Aorta (tissue), 5 donors: ENCODE results near the gene MAN1B1. TPM values are rescaled to one million over a fixed set of nuclear protein-coding genes. Genes with fewer than 3 reads are reported as not detected.
"Not testable (repeated sequence)": the region's sequence is repeated elsewhere in the genome, so short reads cannot be mapped to it uniquely, and the experiment has no call there.

ENCODE experiments used
- ATAC-seq: fragments of 200-7000 bp; cut with Tn5 transposase; one replicate; pipeline ENCODE4 v1.9.1; 2022; ENCODE audit warnings: moderate library complexity; ENCODE audit not compliant: low FRiP score
- DNase-seq, 2 donors: peaks; one replicate each; pipeline ENCODE4 v3.0.0-alpha.2; 2020
- H3K27ac ChIP-seq, 2 donors: one replicate each; pipeline ENCODE4 v1.5.1; 2013; ENCODE audit warnings: low read length in 2 of 2, mild to moderate bottlenecking in 2 of 2, moderate library complexity in 2 of 2, control low read depth in 1 of 2, inconsistent platforms in 1 of 2, low read depth in 1 of 2
- H3K27me3 ChIP-seq, 2 donors: one replicate each; pipeline ENCODE4 v1.6.1; 2013; ENCODE audit warnings: control low read depth in 1 of 2, low read length in 1 of 2, mild to moderate bottlenecking in 1 of 2, moderate library complexity in 1 of 2; ENCODE audit not compliant: insufficient read depth in 2 of 2, control insufficient read depth in 1 of 2
- H3K36me3 ChIP-seq, 2 donors: one replicate each; pipeline ENCODE4 v1.6.1; 2013; ENCODE audit warnings: control low read depth in 1 of 2, low read length in 1 of 2, mild to moderate bottlenecking in 1 of 2; ENCODE audit not compliant: insufficient read depth in 2 of 2, control insufficient read depth in 1 of 2
- H3K4me1 ChIP-seq, 2 donors: one replicate each; pipeline ENCODE4 v1.6.1; 2013; ENCODE audit warnings: low read length in 2 of 2, control low read depth in 1 of 2, mild to moderate bottlenecking in 1 of 2, moderate library complexity in 1 of 2; ENCODE audit not compliant: insufficient read depth in 2 of 2, control insufficient read depth in 1 of 2
- H3K4me3 ChIP-seq, 2 donors: one replicate each; pipeline ENCODE4 v1.5.1; 2013; ENCODE audit warnings: low read length in 2 of 2, control low read depth in 1 of 2, mild to moderate bottlenecking in 1 of 2
- H3K9me3 ChIP-seq: one replicate; pipeline ENCODE4 v1.6.1; 2013; ENCODE audit warnings: mild to moderate bottlenecking, low read length; ENCODE audit not compliant: control insufficient read depth
- WGBS, 2 donors: extraction: QIAGEN DNeasy Blood & Tissue Kit; methylation state at CpG; one replicate each; pipeline ENCODE4 v1.1.7; 2013; 5-methylcytosine and 5-hydroxymethylcytosine counted together
- intact Hi-C, 2 donors: fragments of 100-400 bp; cut with DNase I; formaldehyde crosslinking; loops; one replicate each; pipeline versions ENCODE4 v1.14.2 to v1.15.0; 2022
- polyA plus RNA-seq, 2 donors: library from polyadenylated mRNA; stranded (reverse); fragments of 200-250 nt; gene quantifications; one replicate each; pipeline ENCODE4 v1.2.3, GENCODE V29; 2013
- total RNA-seq, 2 donors: library from RNA; stranded (reverse); fragmentation: NEBNext Ultra II Directional; extraction: Animal tissue kit (Norgen Biotek cat#: 25700); gene quantifications; one replicate each; pipeline ENCODE4 v1.2.1, GENCODE V29; 2021
- donor health status: healthy with polysubstance abuse.
- donor health status: Bipolar disorder and iron deficiency.
- donor health status: DM: no; HTN: no; CAD: no.
- donor health status: DM: no; HTN: no; CAD: no.
- donor health status: DM: yes; HTN: yes; CAD: no.

The MAN1B1 gene
- total and polyA plus RNA-seq, 4 donors = 21.2 to 104 (median 40.3) TPM

DNA sequence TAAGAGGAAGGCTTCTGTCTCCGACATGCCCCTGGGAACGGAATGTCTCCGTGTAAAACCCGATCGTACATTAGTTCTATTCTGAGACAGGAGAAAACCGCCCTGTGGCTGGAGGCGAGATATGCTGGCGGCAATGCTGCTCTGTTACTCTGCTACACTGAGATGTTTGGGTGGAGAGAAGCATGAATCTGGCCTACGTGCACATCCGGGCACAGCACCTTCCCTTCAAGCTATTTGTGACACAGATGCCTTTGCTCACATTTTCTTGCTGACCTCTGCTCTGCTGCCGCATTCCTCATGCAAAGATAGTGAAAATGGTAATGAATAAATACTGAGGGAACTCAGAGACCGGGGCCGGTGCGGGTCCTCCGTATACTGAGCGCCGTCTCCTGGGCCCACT, 29.9 kb downstream of the MAN1B1 start:
- DNase-seq (no peak), ATAC-seq (no peak)
- Histone ChIP-seq H3K27ac (no peak overlapping the region), H3K27me3 (no peaks in the 10 kb centered on the region), H3K4me1 (no peaks in the 10 kb centered on the region), H3K4me3 (no peak overlapping the region), H3K36me3 (no peaks in the 10 kb centered on the region), H3K9me3 (no peaks in the 10 kb centered on the region)
- 34 to 57% methylated on average over 17 of the region's 17 CpGs for WGBS, 2 donors
- intact Hi-C loops = no loop called here

DNA sequence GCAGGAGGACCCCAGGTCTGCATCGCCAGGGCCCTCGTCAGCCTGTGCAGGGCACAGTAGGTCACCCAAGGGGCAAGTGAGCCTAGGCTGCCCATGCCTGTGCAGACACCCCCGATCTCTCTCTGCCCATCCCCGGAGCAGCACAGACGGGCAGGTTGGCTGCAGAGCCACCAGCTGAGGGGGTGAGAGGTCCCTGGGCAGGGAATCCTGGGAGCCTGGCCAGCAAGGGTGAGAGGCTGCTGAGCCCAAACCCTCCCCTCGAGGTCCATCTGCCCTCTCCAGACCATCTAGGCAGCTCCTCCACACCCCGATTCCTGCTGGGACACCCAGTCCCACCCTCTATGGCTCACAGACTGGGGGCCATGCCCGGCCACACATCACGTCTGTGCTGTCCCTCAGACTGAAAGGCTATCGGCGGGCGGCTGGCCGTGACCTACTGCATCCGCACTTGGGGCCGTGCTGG, 30.5 kb downstream of the MAN1B1 start:
- Histone ChIP-seq H3K4me3 (no peak overlapping the region), H3K4me1 (no peaks in the 10 kb centered on the region), H3K36me3 (no peaks in the 10 kb centered on the region), H3K27me3 (no peaks in the 10 kb centered on the region), H3K9me3 (no peaks in the 10 kb centered on the region), H3K27ac (no peak overlapping the region)
- DNase-seq (peak in 1 of 2 donors; percentile 66), ATAC-seq (no peak)
- 82% methylated on average over 15 of the region's 15 CpGs for WGBS, 2 donors
- intact Hi-C loops = no loop called here

DNA sequence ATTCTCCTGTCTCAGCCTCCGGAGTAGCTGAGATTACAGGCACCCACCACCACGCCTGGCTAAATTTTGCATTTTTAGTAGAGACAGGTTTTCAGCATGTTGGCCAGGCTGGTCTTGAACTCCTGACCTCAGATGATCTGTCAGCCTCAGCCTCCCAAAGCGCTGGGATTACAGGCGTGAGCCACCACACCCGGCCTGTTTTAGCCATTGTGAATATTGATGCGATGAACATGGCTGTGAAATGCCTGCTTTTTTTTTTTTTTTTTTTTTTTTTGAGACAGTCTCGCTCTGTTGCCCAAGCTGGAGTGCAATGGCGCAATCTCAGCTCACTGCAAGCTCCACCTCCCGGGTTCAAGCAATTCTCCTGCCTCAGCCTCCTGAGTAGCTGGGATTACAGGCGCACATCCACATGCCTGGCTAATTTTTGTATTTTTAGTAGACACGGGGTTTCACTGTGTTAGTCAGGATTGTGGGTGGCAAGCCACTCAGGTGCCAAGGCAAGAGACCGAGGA, 31.4 kb downstream of the MAN1B1 start:
- H3K4me3 ChIP-seq, H3K36me3 ChIP-seq, DNase-seq, H3K4me1 ChIP-seq, H3K9me3 ChIP-seq, intact Hi-C loops, H3K27ac ChIP-seq, ATAC-seq, H3K27me3 ChIP-seq: not testable (repeated sequence)
- 83 to 86% methylated on average over 12 of the region's 12 CpGs for WGBS, 2 donors

DNA sequence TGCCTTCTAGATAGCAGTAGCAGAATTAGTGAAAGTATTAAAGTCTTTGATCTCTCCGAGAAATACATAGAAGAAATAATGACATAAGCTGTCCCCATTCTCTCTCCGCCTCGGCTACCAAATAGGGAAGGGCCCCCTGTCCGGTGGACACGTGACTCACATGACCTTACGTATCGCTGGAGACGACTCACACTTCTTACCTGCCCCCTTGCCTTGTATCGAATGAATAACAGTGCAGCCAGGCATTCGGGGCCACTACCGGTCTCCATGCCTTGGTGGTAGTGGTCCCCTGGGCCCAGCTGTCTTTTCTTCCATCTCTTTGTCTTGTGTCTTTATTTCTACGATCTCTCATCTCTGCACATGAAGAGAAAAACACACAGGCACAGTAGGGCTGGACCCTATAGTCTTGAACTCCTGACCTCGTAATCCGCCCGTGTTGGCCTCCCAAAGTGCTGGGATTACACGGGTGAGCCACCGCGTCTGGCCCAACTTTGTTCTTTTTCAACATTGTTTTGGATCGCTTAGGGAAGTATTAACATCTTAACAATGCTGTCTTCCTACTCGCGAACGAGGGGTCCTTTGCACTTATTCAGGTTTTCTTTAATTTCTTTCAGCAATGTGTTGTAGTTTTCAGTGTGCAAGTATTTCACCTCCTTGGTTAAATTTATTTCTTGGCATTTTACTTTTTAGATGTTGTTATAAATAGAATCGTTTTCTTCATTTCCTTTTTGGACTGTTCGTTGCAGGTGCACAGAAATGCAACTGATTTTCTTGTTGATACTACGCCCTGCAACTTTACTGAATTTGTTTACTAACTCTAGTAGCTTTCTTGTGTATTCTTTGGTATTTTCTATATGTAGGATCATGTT, 35.4 kb downstream of the MAN1B1 start:
- H3K27me3 ChIP-seq, H3K36me3 ChIP-seq, ATAC-seq, H3K4me3 ChIP-seq, H3K27ac ChIP-seq, H3K4me1 ChIP-seq, DNase-seq, H3K9me3 ChIP-seq: not testable (repeated sequence)
- WGBS, 2 donors = 73 to 77% methylated on average over 22 to 24 of the region's 25 CpGs
- intact Hi-C loops = loop anchor here (2.0 to 5.0 kb wide), 2 partner anchors 105 to 107 kb away; partner anchors contain the start of genes CYSRT1 (in 1 of the 2) and RNF224 (in 1 of the 2)

DNA sequence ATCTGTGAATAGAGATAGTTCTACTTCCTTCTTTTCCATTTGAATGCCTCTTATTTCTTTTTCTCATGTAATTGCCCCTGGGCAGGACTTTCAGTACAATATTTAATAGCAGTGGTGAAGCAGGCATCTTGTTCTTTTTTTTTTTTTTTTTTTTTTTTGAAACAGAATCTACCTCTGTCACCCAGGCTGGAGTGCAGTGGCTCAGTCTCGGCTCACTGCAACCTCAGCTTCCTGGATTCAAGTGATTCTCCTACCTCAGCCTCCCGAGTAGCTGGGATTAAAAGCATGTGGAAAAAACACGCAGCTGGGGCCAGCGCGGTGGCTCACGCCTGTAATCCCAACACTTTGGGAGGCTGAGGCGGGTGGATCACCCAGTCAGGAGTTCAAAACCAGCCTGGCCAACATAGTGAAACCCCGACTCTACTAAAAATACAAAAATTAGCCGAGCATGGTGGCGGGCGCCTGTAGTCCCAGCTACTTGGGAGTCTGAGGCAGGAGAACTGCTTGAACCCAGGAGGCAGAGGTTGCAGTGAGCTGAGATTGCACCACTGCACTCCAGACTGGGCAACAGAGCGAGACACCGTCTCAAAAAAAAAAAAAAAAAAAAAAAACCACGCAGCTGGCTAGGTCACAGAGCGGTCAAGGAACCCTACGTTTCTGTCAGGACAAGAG, 36.1 kb downstream of the MAN1B1 start:
- not testable (repeated sequence) for ATAC-seq, H3K36me3 ChIP-seq, H3K9me3 ChIP-seq, H3K4me1 ChIP-seq, H3K4me3 ChIP-seq, H3K27me3 ChIP-seq, DNase-seq, H3K27ac ChIP-seq
- 87 to 94% methylated on average over 16 of the region's 16 CpGs for WGBS, 2 donors
- intact Hi-C loops = loop anchor here (2.0 to 5.0 kb wide), 2 partner anchors 104 to 106 kb away; partner anchors contain the start of genes CYSRT1 (in 1 of the 2) and RNF224 (in 1 of the 2)

DNA sequence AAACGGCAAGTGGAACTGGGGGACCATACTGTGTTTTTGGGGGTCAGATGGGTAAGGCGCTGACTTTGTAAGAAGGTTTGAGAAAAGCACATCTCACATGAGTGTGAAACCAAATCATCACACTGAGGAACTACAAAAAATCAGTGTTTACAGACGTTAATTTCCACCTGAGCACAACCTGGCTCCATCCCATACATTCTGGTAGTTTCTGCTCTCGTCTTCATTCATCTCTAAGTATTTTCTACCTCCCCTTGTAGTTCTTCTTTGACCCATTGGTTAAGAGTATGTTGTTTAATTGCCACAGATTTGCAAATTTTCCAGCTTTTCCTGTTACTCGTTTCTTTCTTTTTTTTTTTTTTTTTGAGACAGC, 36.7 kb downstream of the MAN1B1 start:
- no peaks in the 10 kb centered on the region for H3K9me3 ChIP-seq
- no peak for ATAC-seq
- H3K4me3 ChIP-seq = no peak overlapping the region
- H3K27ac ChIP-seq = no peak overlapping the region
- H3K27me3 ChIP-seq = no peaks in the 10 kb centered on the region
- 76 to 81% methylated on average over 5 of the region's 5 CpGs for WGBS, 2 donors
- DNase-seq = no peak
- no peaks in the 10 kb centered on the region for H3K4me1 ChIP-seq
- H3K36me3 ChIP-seq = no peaks in the 10 kb centered on the region
- intact Hi-C loops = loop anchor here (2.0 to 5.0 kb wide), 2 partner anchors 104 to 105 kb away; partner anchors contain the start of genes CYSRT1 (in 1 of the 2) and RNF224 (in 1 of the 2)

DNA sequence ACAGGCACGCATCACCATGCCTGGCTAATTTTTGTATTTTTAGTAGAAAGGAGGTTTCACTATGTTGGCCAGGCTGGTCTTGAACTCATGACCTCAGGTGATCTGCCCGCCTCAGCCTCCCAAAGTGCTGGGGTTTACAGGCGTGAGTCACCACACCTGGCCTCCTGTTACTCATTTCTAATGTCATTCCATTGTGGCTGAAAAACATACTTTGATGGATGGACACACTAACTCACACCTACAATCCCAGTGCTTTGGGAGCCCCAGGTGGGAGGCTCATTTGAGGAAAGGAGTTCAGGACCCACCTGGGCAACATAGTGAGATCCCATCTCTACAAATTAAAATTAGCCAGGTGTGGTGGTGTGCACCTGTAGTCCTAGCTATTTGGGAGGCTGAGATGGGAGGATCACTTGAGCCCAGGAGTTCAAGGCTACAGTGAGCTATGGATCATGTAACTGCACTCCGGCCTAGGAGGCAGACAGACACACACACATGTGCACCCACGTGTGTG, 37.2 kb downstream of the MAN1B1 start:
- ATAC-seq, H3K36me3 ChIP-seq, H3K9me3 ChIP-seq, H3K4me1 ChIP-seq, DNase-seq, H3K4me3 ChIP-seq, H3K27me3 ChIP-seq, H3K27ac ChIP-seq: not testable (repeated sequence)
- intact Hi-C loops = loop anchor here (2.0 to 5.0 kb wide), 2 partner anchors 103 to 105 kb away; partner anchors contain the start of genes CYSRT1 (in 1 of the 2) and RNF224 (in 1 of the 2)
- 90 to 93% methylated on average over 5 of the region's 5 CpGs for WGBS, 2 donors

DNA sequence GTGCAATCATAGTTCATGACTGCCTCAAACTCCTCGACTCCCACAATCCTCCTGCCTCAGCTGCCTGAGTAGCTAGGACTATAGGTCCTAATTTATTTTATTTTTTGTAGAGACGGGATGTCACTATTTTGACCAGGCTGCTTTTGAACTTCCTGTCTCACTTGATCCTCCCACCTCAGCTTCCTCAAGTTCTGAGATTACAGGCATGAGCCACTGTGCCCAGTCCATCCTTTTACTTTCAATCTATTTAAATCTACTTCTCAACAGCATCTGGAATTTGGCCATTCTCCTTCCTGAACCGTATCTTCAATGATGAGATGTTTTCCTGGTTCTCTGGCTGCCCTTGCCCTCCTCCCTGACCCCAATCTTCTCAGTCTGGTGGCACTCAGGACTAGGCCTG, 40.0 kb downstream of the MAN1B1 start:
- intact Hi-C loops = no loop called here

More for the DNA sequence above, 40.0 kb downstream of the MAN1B1 start:
- DNase-seq (no peak), ATAC-seq (no peak)
- Histone ChIP-seq H3K36me3 (no peaks in the 10 kb centered on the region), H3K27ac (no peak overlapping the region), H3K9me3 (no peaks in the 10 kb centered on the region), H3K27me3 (no peaks in the 10 kb centered on the region), H3K4me3 (no peak overlapping the region), H3K4me1 (no peaks in the 10 kb centered on the region)
- whole genome bisulfite sequencing, 2 donors = 52 to 55% methylated on average over 3 of the region's 3 CpGs
